HL-60 (cell line): ENCODE results near the gene EFCAB6.

Source experiments
- DNase-seq, 2 experiments: peaks; one replicate each; pipeline ENCODE4 v3.0.0-alpha.2; 2010 to 2020; ENCODE audit warnings: low read depth in 1 of 2, low spot score in 1 of 2
- H3K27ac ChIP-seq: fragments of 250-450 bp; sonication (Bioruptor Pico); replicated peaks from 2 replicates; pipeline ENCODE4 v1.5.1; 2020; ENCODE audit warnings: mild to moderate bottlenecking, moderate library complexity
- H3K27me3 ChIP-seq: fragments of 250-450 bp; sonication (Bioruptor Pico); 2 replicates; pipeline ENCODE4 v1.5.1; 2021; ENCODE audit warnings: mild to moderate bottlenecking, moderate library complexity; ENCODE audit not compliant: insufficient read depth, poor library complexity, severe bottlenecking
- H3K4me3 ChIP-seq: replicated peaks from 2 replicates; pipeline ENCODE4 v1.5.1; 2011; ENCODE audit warnings: mild to moderate bottlenecking, control low read depth, low read length; ENCODE audit not compliant: insufficient read depth
- CTCF ChIP-seq: IDR thresholded peaks from one replicate; pipeline ENCODE4 v1.5.1; 2011; ENCODE audit warnings: low read length, control low read depth, inconsistent platforms; ENCODE audit not compliant: insufficient read depth
- GABPA ChIP-seq: IDR thresholded peaks from 2 replicates; pipeline ENCODE4 v1.6.1; 2012; ENCODE audit warnings: low read depth
- POLR2AphosphoS5 ChIP-seq: IDR thresholded peaks from 2 replicates; pipeline ENCODE4 v1.6.1; 2012; ENCODE audit warnings: low read depth
- REST ChIP-seq: IDR thresholded peaks from 2 replicates; pipeline ENCODE4 v1.6.1; 2012; ENCODE audit warnings: low read depth; ENCODE audit not compliant: insufficient replicate concordance
- SPI1 ChIP-seq: IDR thresholded peaks from 2 replicates; pipeline ENCODE4 v1.6.1; 2012; ENCODE audit warnings: low read depth, mild to moderate bottlenecking, borderline replicate concordance

The EFCAB6 gene

GRCh38 chr22:43580271-43580750 is 231.8 kb downstream of the EFCAB6 start:
- no peak for DNase-seq
- no peak overlapping the region for H3K27ac ChIP-seq
- H3K4me3 ChIP-seq = no peak overlapping the region
- TF ChIP-seq CTCF = no peak
- TF ChIP-seq SPI1 = no peak
- no peak for TF ChIP-seq GABPA
- no peak for TF ChIP-seq POLR2AphosphoS5
- TF ChIP-seq REST = no peak
- H3K27me3 ChIP-seq = peaks cover 5% of the 10 kb centered on the region

- TF ChIP-seq POLR2AphosphoS5 (no peak), REST (no peak), SPI1 (no peak), CTCF (no peak), GABPA (no peak)
- H3K27ac ChIP-seq = no peak overlapping the region
- H3K4me3 ChIP-seq = no peak overlapping the region
- no peak for DNase-seq
- peaks cover 5% of the 10 kb centered on the region for H3K27me3 ChIP-seq
Observed at GRCh38 chr22:43574738-43575137, 237.4 kb downstream of the EFCAB6 start.

- H3K27ac ChIP-seq = no peak overlapping the region
- peaks cover 5% of the 10 kb centered on the region for H3K27me3 ChIP-seq
- DNase-seq = no peak
- no peak overlapping the region for H3K4me3 ChIP-seq
- TF ChIP-seq CTCF (no peak), POLR2AphosphoS5 (no peak), GABPA (no peak), SPI1 (no peak), REST (no peak)
Observed at GRCh38 chr22:43572710-43573109, 239.4 kb downstream of the EFCAB6 start.
